Body of pancreas (tissue), 4 donors: ENCODE results near the gene ATP10A.

Source experiments
- POLR2A ChIP-seq, 3 donors: fragments of 450-650 bp; IDR thresholded peaks; one replicate each; pipeline ENCODE4 v1.6.1; 2016; ENCODE audit warnings: antibody characterized with exemption in 3 of 3, mild to moderate bottlenecking in 2 of 3
- TF ChIP-seq, protein P1 (sequence below), 7 experiments: fragments of 450-650 bp in 4 of 7; fragments of 200-600 bp in 3 of 7; sonication (generic) in 3 of 7; IDR thresholded peaks; one replicate each; pipeline ENCODE4 v1.5.1; 2016 to 2019; ENCODE audit warnings: antibody characterized with exemption in 7 of 7

DNA sequence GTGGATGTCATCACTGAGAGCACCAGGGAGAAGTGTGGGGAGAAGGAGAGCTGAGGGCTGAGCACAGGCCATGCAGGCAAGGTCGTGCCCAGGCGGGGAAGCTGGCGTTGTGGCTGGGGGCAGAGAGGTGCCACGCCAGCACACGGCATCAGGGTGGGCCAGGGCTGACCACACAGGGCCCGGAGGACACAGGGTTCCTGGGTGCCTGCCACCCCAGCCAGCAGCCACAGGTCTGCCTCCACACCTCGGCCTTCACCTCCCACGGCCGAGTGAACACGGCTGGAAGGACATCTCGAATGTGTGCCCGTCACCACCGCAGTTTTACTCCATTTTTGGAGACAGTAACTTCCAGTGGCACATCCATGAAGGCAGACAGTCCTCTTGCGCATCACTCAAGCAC, 77.1 kb downstream of the ATP10A start:
- TF ChIP-seq, protein P1, sequence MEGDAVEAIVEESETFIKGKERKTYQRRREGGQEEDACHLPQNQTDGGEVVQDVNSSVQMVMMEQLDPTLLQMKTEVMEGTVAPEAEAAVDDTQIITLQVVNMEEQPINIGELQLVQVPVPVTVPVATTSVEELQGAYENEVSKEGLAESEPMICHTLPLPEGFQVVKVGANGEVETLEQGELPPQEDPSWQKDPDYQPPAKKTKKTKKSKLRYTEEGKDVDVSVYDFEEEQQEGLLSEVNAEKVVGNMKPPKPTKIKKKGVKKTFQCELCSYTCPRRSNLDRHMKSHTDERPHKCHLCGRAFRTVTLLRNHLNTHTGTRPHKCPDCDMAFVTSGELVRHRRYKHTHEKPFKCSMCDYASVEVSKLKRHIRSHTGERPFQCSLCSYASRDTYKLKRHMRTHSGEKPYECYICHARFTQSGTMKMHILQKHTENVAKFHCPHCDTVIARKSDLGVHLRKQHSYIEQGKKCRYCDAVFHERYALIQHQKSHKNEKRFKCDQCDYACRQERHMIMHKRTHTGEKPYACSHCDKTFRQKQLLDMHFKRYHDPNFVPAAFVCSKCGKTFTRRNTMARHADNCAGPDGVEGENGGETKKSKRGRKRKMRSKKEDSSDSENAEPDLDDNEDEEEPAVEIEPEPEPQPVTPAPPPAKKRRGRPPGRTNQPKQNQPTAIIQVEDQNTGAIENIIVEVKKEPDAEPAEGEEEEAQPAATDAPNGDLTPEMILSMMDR (IDR thresholded peaks at IDR 0.05): no peak
- no peak for TF ChIP-seq POLR2A (IDR thresholded peaks at IDR 0.05)
